ENCODE results near the gene ROBO3.

The ROBO3 gene

DNA sequence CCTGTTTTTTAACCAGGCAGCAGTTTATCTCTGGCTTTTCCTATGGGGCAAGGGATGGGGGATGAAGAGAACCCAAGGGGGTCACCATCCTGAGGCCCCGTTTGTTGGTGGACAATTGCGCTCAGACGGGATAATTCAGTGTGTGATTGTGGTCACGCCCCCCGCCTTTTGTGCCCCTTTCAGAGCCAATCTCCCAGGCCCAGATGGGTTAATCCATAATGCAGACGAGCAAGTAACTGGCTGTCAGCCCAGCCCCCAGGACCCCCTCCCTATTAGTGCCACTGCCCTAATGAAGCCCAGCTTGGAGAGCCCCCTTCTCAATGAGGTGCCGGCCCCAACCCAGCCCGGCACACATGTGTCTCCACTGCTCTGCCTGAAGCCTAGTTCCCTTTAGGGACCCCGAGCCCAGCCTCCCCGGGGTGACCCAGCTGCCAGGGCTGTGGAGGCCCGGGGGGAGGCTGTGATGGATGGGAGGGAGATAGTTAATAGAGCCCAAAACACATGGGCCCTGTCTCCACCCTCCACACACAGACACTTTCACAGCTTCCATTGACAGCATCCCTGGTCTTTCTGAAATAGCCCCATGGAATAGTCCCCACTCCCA is 19.1 kb upstream of the ROBO3 start:
- no peak for DNase-seq (ENCODE audit: low read depth)

DNA sequence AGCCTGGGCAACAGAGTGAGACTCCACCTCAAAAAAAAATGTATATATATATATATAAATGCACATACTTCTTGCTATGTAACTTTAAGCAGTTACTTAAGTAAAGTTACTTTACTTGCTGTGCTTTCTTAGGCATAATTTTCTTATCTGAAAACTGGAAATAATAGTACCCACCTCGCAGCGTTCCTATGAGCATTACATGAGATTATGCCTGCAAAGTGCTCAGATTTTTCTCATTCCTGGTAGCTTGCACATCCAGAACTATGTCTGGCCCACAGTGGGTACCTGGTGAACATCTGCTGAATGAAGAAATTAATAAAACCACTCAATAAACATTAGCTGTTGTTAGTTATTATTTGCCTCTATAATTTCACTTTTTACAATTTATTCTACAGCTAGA is 6.1 kb upstream of the ROBO3 start:
- DNase-seq (ENCODE audit: low read depth): no peak

DNA sequence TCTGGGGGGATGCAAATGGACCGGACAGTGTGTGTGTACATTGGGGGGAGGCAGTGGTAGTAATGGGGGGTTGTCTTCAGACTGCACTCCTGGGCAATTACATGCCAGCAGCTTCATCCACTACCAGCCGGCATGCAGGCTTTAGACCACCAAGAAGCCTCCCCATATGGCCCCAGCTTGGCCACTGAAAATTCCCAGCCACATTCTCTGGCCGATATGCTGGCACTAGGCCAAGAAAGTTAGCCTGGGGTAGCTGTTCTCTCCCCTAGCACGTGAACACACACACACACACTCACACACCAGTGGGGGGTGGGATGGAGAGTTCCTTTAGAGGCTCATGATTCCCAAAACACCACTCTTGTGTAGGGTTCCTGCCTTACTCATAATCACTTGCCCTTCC is 3.6 kb upstream of the ROBO3 start:
- no peak for DNase-seq (ENCODE audit: low read depth)

DNA sequence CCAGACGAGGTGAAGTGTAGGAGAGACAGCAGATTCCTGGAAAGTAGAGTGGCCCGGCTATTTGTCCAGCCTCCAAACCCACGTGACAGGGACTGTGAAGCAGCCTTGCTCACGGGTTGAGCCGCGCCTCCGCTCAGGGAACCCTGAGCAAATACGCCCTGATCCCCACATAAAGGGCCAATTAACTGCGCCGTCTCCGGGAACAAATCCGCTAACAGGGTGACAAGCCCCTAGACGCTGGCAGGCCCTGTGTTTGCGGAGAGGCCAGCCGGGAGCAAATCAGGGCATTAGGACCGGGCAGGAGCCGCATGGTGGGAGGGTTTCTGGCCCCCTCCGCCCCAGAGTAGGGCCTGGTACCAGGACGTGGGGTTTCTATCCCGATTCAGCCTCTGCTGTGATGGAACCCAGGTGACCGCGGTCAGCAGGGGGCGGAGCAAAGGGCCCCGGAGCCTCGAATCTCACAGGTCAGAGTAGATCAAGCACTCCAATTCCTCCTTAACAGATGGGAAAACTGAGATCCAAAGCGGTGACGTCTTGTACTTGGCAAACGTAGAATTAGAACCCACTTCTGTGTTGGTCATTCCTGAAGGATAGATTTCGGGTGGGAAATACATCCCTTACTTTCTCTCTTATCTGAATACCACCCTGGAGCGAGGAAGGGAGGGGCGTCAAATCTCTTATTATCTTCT is 2.0 kb upstream of the ROBO3 start:
- no peak for DNase-seq (ENCODE audit: low read depth)

DNA sequence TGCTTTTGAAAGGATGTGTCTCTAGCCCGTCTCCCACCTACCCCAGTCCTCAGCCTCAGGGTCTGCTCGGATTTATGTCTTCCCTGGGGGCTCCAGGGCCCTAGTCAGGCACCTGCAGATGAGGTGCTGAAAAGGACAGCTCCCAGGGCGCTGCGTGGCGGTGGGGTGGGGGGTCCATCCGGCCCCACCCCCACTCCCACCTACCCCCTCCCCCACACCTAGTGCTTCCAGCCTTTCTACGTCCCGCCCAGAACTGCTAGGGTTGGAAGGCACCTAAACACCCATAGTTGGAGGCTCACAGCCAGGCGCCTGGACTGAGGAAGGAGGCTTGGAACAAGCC is 1.4 kb upstream of the ROBO3 start:
- no peak for DNase-seq (ENCODE audit: low read depth)

DNA sequence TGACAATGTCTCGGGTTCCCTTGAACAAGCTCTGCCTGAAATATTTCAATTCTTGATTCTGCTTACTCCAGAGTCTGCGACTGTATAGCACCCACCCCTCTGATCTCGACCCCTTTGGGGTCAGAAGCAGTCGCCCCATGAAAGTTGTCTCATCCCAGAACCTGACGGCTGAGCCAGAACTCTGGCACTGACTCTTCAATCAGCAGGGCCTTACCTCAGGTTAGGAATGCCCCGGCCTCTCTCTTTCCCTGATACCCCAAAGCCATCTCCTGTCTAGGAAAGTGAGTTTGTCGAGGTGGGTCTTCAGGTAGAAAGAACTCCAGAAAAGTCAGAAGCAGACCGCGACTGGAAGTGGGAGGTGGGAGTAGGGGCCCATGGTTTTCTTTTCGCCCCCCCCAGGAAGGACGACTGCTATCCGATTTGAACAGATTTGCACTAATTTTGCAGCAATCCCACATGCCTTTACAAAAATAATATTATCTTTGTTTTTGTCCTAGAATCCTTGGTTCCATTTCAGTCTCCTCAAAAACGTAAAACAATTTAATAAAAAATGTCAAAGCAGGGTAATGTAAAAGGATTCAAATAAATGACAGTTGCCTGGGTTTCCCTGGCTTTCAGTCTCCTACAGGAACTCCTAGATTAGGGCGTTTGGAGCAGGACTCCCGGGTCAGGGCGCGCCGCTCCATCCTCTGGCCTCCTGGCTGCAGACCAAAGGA is 898 bp upstream of the ROBO3 start:
- DNase-seq (ENCODE audit: low read depth): no peak

DNA sequence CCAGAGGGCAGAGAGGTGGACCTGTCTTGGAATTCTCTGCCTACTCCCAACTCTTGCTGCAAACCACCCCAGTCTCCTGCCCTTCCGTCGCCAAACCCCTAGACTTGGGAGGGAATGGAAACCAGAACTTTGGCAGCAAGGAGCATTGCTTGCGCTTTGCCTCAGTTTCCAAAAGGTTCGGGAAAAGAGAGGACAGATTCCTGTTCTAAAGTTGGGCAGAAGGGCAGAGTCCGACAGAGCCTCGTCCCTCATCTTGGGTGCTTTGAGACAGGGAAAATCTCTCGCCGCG is 396 bp upstream of the ROBO3 start:
- DNase-seq (ENCODE audit: low read depth): no peak

DNA sequence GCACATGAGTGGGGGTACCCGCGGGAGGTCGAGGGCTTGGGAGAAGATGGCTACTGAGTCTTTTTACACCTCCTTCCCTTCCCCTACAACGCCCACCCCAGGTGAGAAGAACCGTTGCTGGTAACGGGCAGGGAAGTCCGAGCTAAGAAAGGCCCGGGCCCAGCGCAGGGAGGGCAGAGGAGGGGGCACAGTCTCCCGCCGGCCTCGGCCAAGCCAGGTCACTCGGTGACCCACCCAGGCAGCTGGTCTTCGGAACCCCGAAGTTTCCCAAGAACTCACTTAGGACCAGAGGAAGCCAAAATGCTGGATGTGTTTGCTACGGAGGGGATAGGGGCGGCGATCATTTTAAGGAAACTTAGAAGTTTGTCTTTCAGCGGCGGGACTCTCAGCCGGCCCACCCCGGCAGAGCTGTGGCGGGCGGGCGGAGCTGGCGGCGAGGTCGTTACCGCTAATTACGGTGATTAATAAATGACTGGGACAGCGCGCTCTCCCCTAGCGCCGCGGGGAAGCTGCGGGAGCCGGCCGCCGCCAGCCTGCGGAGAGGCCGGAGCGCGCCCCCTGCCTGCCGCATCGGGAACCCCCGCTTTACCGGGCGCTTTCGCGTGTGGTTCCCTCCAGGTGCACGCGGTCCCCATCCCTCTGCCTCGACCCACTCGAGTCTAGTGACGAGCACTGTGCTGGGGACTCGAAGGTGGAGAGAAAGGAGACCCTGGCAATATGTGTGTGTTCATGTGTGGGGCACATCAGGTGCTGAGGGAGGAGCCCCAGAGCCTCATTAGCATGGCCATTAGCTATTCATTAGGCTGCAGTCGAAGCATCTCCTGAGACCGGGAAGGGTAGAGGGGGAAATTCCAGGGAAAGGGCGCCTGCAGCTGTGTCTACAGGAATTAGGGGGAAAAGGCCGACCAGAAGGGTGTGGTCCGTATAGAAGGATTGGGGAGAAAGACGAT is 945 bp downstream of the ROBO3 start:
- DNase-seq (ENCODE audit: low read depth): no peak

DNA sequence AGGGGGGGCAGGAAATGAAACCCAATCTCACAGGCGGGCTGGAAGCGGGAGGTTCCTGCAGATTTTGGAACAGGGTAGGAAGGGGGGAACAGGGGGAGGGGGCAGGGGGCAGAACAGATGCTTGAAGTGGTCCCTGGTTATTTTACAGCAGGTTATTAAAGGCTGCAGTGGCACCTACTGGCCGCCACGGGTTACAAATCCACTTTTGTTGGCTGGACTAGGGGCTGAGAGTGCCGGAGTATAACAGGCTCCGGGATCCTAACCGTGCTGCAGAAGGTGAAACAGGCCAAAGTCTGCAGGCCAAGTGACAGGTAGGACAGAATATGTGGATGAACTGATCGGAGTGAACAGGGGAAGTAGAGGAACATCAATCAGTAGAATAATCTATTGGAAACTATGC is 2.5 kb downstream of the ROBO3 start:
- DNase-seq (ENCODE audit: low read depth): no peak

DNA sequence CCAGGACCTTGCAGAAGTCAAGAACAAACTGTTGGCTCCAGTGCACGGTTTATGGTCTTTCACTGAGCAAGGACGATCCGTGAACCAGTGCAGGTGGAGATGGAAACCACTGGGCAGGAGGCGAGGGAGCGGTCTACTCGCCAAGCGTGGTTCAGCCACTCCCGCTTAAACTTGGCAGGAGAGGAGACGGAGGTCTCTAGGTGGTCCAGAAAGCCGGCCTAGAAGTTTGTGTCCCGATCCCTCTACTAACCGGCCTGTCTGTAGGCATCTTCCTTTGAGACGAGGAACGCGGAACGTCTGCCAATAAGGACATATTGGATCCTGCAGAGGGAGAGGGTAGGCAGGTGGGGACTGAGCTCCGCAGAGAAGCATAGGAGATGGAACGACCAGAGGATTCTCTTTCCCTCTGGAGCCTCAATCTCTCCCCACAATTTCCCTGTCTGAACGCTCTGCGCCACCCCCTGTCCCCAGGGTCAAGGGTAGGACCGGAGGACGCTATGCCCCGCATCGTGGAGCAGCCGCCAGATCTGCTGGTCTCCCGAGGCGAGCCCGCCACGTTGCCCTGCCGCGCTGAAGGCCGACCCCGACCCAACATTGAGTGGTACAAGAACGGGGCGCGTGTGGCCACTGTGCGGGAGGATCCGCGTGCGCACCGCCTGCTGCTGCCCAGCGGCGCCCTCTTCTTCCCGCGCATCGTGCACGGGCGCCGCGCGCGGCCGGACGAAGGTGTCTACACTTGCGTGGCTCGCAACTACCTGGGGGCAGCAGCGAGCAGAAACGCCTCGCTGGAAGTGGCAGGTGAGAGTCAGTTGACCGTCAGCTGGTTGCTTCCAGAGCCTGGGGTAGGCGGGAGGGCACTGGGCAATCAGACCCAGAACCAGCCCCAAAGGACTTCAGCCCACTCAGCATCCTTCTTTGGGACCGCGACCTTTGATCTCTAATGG is 3.4 kb downstream of the ROBO3 start:
- no peak for DNase-seq (ENCODE audit: low read depth)

DNA sequence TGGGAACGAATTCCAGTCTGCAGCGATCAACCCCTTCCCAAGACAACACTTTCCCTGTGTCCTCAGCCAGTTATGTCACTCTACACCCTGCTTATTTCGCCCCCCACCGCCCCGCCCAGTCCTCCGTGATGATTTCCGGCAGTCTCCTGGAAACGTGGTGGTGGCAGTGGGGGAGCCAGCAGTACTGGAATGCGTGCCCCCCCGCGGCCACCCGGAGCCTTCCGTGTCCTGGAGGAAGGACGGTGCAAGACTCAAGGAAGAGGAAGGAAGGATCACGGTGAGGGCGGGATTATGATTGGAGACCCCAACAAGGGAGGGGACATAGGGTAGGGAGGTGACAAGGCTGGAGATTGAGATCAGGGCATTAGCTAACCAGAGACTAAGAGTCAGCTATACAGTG is 4.1 kb downstream of the ROBO3 start:
- DNase-seq (ENCODE audit: low read depth): no peak

DNA sequence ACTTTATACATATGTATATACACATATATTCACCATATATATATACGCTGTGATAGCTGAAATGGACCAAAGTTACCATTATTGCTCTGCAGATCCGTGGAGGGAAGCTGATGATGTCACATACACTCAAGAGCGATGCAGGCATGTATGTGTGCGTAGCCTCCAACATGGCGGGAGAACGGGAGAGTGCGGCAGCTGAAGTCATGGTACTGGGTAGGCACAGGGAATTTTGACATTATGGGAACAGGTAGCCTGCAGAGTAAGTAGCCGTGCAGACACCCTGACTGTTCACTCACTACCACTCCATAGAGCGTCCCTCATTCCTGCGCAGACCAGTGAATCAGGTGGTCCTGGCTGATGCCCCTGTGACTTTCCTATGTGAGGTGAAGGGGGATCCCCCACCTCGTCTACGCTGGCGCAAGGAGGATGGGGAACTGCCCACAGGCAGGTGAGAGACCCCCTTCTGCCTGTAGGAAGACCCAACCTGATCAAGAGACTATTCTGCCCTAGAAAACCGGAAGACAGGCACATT is 4.7 kb downstream of the ROBO3 start:
- DNase-seq (ENCODE audit: low read depth): no peak

DNA sequence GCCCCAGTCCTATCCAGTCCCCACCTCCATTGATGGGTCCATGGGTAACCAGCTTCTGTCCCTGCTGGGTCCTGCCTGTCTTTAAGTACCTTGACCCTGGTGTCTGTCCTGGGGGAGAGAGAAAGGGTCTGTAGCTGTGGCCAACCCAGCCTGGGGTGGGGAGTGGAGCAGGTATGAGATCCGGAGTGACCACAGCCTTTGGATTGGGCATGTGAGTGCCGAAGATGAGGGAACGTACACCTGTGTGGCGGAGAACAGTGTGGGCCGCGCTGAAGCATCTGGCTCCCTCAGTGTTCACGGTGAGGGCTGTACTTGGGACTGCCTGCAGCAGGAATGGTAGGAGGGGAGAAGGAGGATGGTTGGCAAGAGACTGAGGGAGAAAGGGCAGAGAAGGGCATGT is 5.2 kb downstream of the ROBO3 start:
- DNase-seq (ENCODE audit: low read depth): no peak

DNA sequence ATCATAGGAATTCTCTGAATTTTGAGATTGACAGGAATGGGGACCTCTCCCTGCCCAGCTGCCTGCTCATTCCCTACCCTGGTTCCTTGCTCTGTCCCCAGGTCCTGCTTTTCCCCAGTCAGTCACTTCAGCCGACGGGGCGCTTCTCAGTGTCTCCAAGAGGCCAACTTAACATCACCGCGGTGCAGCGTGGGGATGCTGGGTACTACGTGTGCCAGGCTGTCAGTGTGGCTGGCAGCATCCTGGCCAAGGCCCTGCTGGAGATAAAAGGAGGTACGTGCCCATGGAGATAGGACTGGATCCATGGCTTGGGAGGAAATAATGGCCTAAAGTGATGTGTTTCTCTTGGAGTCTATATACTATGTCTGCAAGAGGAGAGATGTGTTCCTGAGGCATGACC is 7.0 kb downstream of the ROBO3 start:
- DNase-seq (ENCODE audit: low read depth): no peak

DNA sequence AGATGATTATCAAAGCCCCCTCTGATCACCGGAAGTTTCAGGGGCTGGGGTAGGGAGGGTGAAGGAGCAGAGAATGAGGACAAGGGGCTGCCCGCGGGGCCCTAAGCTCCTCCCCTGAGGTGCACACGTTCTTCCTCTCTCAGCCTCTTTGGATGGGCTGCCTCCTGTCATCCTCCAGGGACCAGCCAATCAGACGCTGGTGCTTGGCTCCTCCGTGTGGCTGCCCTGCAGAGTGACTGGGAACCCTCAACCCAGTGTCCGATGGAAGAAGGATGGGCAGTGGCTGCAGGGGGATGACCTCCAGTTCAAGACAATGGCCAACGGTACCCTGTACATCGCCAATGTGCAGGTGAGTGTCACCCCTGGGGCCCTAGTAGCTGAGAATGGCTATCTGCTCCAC is 7.5 kb downstream of the ROBO3 start:
- no peak for DNase-seq (ENCODE audit: low read depth)

DNA sequence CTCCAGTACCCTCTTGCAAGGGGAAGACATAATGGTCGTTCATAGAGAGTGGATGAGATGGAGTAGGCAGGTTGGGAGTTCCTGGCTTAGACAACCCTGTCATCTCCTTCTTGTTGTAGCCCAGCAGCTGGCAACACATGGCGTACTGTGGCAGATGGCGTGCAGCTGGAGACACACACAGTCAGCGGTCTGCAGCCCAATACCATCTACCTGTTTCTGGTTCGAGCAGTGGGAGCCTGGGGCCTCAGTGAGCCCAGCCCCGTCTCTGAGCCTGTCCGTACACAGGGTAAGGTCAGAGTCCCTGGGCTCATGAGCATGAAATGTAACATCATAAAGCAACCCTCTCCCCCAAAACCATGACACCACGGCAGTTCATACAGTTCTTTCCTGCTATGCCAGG is 8.7 kb downstream of the ROBO3 start:
- DNase-seq (ENCODE audit: low read depth): no peak

DNA sequence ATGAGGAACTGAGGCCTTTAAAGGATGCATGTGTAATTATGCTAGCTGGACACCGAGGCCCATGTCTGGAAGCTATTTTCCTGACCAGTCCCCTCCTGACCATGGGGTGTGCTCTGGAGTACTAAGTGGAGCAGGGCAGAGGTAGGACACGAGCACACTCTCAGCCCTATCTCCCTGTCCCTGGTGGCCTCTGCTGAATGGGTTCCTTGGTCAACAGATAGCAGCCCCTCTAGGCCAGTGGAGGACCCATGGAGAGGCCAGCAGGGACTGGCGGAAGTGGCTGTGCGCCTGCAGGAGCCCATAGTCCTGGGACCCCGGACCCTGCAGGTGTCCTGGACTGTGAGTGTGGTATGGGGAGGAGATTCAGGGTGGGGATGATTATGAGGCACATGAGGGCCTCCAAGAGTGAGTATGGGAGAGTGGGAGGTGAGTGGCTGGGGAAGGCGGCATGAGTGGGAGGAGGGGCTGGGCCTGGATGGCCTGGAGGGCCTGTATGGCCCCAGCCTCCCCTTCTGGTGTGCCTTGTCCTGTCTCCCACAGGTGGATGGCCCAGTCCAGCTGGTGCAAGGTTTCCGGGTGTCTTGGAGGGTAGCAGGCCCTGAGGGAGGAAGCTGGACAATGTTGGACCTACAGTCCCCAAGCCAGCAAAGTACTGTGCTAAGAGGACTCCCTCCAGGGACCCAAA is 9.5 kb downstream of the ROBO3 start:
- no peak for DNase-seq (ENCODE audit: low read depth)

DNA sequence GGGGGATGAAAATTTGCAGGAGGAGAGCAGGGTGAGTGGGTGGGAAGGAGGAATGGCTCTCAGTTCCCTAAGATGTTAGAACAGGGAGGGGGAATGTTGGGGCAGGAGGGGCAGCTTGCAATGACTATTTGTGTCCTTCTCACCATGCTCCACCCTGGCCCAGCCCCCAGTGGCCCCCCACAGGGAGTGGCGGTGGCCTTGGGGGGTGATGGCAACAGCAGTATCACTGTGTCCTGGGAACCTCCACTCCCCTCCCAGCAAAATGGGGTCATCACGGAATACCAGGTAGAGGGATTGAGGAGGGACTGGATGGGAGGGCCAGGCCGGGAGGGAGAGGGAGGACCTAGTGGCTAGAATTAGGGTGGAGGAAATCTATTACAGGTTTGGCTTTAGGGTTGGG is 10.2 kb downstream of the ROBO3 start:
- DNase-seq (ENCODE audit: low read depth): no peak

DNA sequence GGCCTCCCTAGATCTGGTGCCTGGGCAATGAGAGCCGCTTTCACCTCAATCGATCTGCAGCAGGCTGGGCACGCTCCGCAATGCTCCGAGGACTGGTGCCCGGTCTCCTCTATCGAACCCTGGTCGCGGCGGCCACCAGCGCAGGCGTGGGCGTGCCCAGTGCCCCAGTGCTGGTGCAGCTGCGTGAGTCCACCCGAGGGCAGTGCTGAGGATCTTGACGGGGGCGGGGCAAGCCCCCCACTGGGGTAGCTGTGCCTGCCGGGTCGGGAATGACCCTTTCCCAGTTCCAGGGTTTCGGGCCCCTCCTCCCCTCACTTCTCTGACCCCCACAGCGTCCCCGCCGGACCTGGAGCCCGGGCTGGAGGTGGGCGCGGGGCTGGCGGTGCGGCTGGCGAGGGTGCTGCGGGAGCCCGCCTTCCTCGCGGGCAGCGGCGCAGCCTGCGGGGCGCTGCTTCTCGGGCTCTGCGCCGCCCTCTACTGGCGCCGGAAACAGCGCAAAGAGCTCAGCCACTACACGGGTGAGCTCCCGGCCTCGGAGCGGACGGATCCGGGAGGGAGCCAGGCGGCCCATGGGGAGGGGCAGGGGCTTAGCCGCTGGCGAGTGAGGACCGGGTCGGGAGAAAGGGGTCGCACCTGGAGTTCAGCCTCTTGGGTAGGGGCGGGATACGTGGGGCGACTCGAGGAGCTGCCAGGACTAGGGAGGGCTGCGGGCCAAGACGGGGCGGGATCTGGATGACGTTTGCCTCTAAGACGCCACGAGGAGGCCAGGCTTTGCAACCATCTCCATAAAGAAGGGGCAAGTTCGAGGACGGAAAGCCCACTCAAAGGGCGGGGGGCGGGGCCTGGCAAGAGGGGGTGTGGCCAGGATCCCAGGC is 10.9 kb downstream of the ROBO3 start:
- peak; percentile 88 for DNase-seq (ENCODE audit: low read depth)
